A549 (cell line): ENCODE data around the gene ACVR1C. TPM values are rescaled to one million over a fixed set of nuclear protein-coding genes. Genes with fewer than 3 reads are reported as not detected.

Source experiments
- ATAC-seq, 2 experiments: fragments of 200-7000 bp in 1 of 2; fragments of >200 bp in 1 of 2; cut with Nextera tagmentation in 1 of 2; cut with Tn5 transposase in 1 of 2; 3 replicates each; pipeline versions ENCODE4 v1.8.0 to v1.9.1; 2018 to 2020; ENCODE audit warnings: mild to moderate bottlenecking in 1 of 2, moderate library complexity in 1 of 2
- CTCF ChIA-PET: fragments of 300-600 bp; sonication (Branson Sonifier 250); formaldehyde crosslinking; extraction: SDS; loops from one replicate; lab custom pipeline; 2021; ENCODE audit warnings: antibody characterized with exemption, inconsistent platforms; lab: Yijun Ruan, JAX
- POLR2A ChIA-PET: fragments of 350-600 bp; formaldehyde crosslinking; extraction: SDS; loops from one replicate; lab custom pipeline; 2021; ENCODE audit warnings: antibody characterized with exemption, inconsistent platforms; lab: Yijun Ruan, JAX
- DNase-seq, 2 experiments: peaks; one replicate each; pipeline versions ENCODE4 v3.0.0 to v3.0.0-alpha.2; 2011 to 2016; ENCODE audit warnings: low read depth in 1 of 2, low spot score in 1 of 2
- FAIRE-seq: peaks from 2 replicates; lab custom pipeline; 2011; peaks lifted over from hg19 to GRCh38; lab: Jason Lieb, UNC
- H3K27ac ChIP-seq, 2 experiments: fragments of >200 bp; sonication (Bioruptor Twin); formaldehyde crosslinking; 3 replicates each; pipeline ENCODE4 v1.5.1; 2016 to 2017
- H3K4me1 ChIP-seq: fragments of >200 bp; sonication (Bioruptor Twin); formaldehyde crosslinking; 3 replicates; pipeline ENCODE4 v1.6.1; 2016
- H3K4me2 ChIP-seq: fragments of >200 bp; sonication (Bioruptor Twin); formaldehyde crosslinking; 3 replicates; pipeline ENCODE4 v1.6.1; 2016
- H3K4me3 ChIP-seq: fragments of >200 bp; sonication (Bioruptor Twin); formaldehyde crosslinking; 3 replicates; pipeline ENCODE4 v1.5.1; 2016
- H3K9me3 ChIP-seq: fragments of >200 bp; sonication (Bioruptor Twin); formaldehyde crosslinking; 3 replicates; pipeline ENCODE4 v1.6.1; 2016
- BHLHE40 ChIP-seq: IDR thresholded peaks from 2 replicates; pipeline ENCODE4 v1.6.1; 2012; ENCODE audit warnings: low read depth, low read length, inconsistent platforms
- CHD4 ChIP-seq: fragments of 200-600 bp; sonication (generic); IDR thresholded peaks from 2 replicates; pipeline ENCODE4 v1.6.1; 2016; ENCODE audit warnings: antibody characterized with exemption, mild to moderate bottlenecking, borderline replicate concordance
- EHMT2 ChIP-seq: fragments of 200-600 bp; sonication (generic); IDR thresholded peaks from 2 replicates; pipeline ENCODE4 v1.6.1; 2016; ENCODE audit warnings: antibody characterized with exemption, low read depth, mild to moderate bottlenecking, moderate library complexity
- EP300 ChIP-seq, 2 experiments: fragments of >200 bp; sonication (Bioruptor Twin); formaldehyde crosslinking; IDR thresholded peaks; 2 replicates in 1 of 2; 3 replicates in 1 of 2; pipeline ENCODE4 v1.6.1; 2016 to 2017
- FOSL2 ChIP-seq, 2 experiments: fragments of 450-650 bp in 1 of 2; fragments of >200 bp in 1 of 2; sonication (Bioruptor Twin) in 1 of 2; formaldehyde crosslinking; IDR thresholded peaks; 2 replicates each; pipeline versions ENCODE4 v1.5.0 to v1.6.1; 2016 to 2020; ENCODE audit warnings: mild to moderate bottlenecking in 1 of 2, moderate library complexity in 1 of 2
- PHF8 ChIP-seq: fragments of 200-600 bp; sonication (generic); IDR thresholded peaks from 2 replicates; pipeline ENCODE4 v1.6.1; 2016; ENCODE audit warnings: low read depth, mild to moderate bottlenecking, antibody characterized with exemption, moderate library complexity, borderline replicate concordance
- POLR2A ChIP-seq: IDR thresholded peaks from 2 replicates; pipeline ENCODE4 v1.6.1; 2012; ENCODE audit warnings: mild to moderate bottlenecking, low read length
- RAD21 ChIP-seq, 2 experiments: fragments of >200 bp in 1 of 2; sonication (Bioruptor Twin) in 1 of 2; formaldehyde crosslinking in 1 of 2; IDR thresholded peaks in 1 of 2; conservative IDR thresholded peaks in 1 of 2; 2 replicates in 1 of 2; 3 replicates in 1 of 2; pipeline ENCODE4 v1.6.1; 2012 to 2018; ENCODE audit warnings: inconsistent platforms in 1 of 2
- RARB ChIP-seq: fragments of 250-450 bp; sonication (Bioruptor Pico); IDR thresholded peaks from 2 replicates; pipeline ENCODE4 v1.8.0; 2021; ENCODE audit warnings: mild to moderate bottlenecking, moderate library complexity
- RCOR1 ChIP-seq: fragments of 150-350 bp; IDR thresholded peaks from 2 replicates; pipeline ENCODE4 v1.6.1; 2014; ENCODE audit warnings: antibody characterized with exemption, low read length, low read depth
- RNF2 ChIP-seq: fragments of 200-600 bp; sonication (generic); IDR thresholded peaks from 2 replicates; pipeline ENCODE4 v1.6.1; 2016; ENCODE audit warnings: low read depth, mild to moderate bottlenecking, antibody characterized with exemption, moderate library complexity, borderline replicate concordance
- SMC3 ChIP-seq: fragments of >200 bp; sonication (Bioruptor Twin); formaldehyde crosslinking; IDR thresholded peaks from 3 replicates; pipeline ENCODE4 v1.6.1; 2018; ENCODE audit warnings: inconsistent platforms
- SREBF2 ChIP-seq: fragments of 450-650 bp; IDR thresholded peaks from 2 replicates; pipeline ENCODE4 v1.6.1; 2014; ENCODE audit warnings: mild to moderate bottlenecking, moderate library complexity
- ZC3H11A ChIP-seq: fragments of 450-650 bp; IDR thresholded peaks from 2 replicates; pipeline ENCODE4 v1.6.1; 2014; ENCODE audit warnings: antibody characterized with exemption, mild to moderate bottlenecking
- WGBS: methylation state at CpG from one replicate; pipeline ENCODE4 v1.1.6; 2017; ENCODE audit errors: missing lambda C conversion rate; 5-methylcytosine and 5-hydroxymethylcytosine counted together
- polyA minus RNA-seq: library from RNA; depleted of rRNA, polyadenylated mRNA; stranded (reverse); fragments of >200 nt; gene quantifications from 2 replicates; pipeline ENCODE4 v1.2.3, GENCODE V29; 2011; rRNA and poly(A)+ RNA removed
- polyA plus RNA-seq, 4 experiments: library from polyadenylated mRNA; depleted of rRNA in 3 of 4; stranded (reverse); fragments of >200 nt; fragmentation: RNase III in 1 of 4; extraction: RNeasy Plus Mini Kit Qiagen cat#74134 plus additional on column Dnase treatment in 1 of 4; gene quantifications; 2 replicates in 3 of 4; 3 replicates in 1 of 4; pipeline ENCODE4 v1.2.3, GENCODE V29; 2011 to 2017
- TF ChIP-seq, protein P1 (sequence below): fragments of >200 bp; sonication (Bioruptor Twin); formaldehyde crosslinking; IDR thresholded peaks from 3 replicates; pipeline ENCODE4 v1.5.1; 2016
- TF ChIP-seq, protein P2 (sequence below): fragments of 450-650 bp; IDR thresholded peaks from 2 replicates; pipeline ENCODE4 v1.6.1; 2014; ENCODE audit warnings: antibody characterized with exemption
- TF ChIP-seq, protein P3 (sequence below): IDR thresholded peaks from 2 replicates; pipeline ENCODE4 v1.6.1; 2012; ENCODE audit warnings: low read depth, borderline replicate concordance
- TF ChIP-seq, protein P4 (sequence below): IDR thresholded peaks from 2 replicates; pipeline ENCODE4 v1.6.1; 2012
- TF ChIP-seq, protein P5 (sequence below): fragments of >200 bp; sonication (Bioruptor Twin); formaldehyde crosslinking; IDR thresholded peaks from 2 replicates; pipeline ENCODE4 v1.6.1; 2016

The ACVR1C gene
- 0.06 and 0.07 TPM in 2 replicates for polyA plus RNA-seq (2011; rRNA removed)
- 0.01 TPM in 1 of 2 replicates, not detected in the other for polyA plus RNA-seq (2012; cell fraction: cytosol; rRNA removed)
- polyA plus RNA-seq (2012; cell fraction: nucleus; rRNA removed): not detected in 2 replicates
- 0.01 TPM in 1 of 3 replicates, not detected in the others for polyA plus RNA-seq (2017; fragmentation: RNase III; extraction: RNeasy Plus Mini Kit Qiagen cat#74134 plus additional on column Dnase treatment)
- polyA minus RNA-seq: 0.08 TPM in 1 of 2 replicates, not detected in the other

DNA sequence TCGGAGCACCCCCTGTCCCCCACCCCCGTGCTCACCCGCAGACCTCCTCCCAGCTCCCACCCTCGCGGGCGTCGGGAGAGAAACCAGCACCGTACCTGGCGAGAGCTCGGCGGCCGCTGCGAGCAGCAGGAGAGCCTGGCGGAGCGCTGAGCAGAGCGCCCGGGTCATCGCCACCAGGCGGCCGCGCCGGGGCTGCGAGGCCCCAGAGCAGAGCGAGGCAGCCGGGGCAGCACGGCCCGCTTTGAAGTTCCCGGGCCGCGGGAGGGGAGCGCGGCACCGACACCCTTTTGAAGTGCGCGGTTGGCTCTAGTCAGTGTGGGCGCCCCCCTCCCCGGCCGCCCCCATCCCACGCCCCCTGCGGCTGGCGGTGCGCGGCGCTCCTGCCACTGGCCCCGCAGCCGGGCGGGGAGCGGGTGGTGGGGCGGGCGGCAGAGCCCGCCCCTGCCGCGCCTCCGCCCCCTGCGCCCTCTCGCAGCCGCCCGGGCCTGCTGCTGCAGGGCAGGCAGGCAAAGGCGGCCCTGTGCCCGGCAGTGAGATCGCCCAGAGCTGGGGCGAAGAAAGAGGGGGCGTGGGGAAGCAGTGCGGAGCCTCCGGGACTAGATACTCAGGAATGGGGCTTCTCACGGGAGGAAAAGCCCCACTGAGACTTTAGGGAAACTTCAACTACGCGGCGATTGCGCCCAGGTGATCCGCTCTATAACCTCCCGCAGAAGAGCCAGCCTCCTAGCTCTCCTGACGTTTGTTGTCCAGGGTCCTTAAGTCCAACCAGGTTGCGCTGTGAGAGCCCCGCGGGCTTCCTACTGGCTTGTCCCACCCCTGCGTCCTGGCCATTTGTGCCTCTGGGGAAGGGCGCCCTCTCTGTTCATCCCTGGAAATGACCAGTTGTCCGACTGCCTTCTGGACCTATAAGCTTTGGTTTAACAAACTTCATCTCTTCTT is at the start of gene ACVR1C:
ACVR1C (minus strand) TSS at position 388 of the 939 bp plus-strand sequence; CDS start at position 168, 220 bp downstream.
- TF ChIP-seq FOSL2 (IDR thresholded peaks at IDR 0.05) (no peak), FOSL2 (CRISPR knock-in tag; IDR thresholded peaks at IDR 0.05) (no peak), SMC3 (peak; percentile 43), ZC3H11A (no peak), BHLHE40 (no peak), RCOR1 (no peak), RNF2 (no peak), POLR2A (no peak), RARB (CRISPR knock-in tag) (no peak), RAD21 (conservative IDR thresholded peaks at IDR 0.05 in 1 of 2, IDR thresholded peaks at IDR 0.05 in 1 of 2) (peak in 1 of 2 experiments; percentile 28; a peak in 1 of 5 replicates), CHD4 (no peak)
- TF ChIP-seq, protein P1, sequence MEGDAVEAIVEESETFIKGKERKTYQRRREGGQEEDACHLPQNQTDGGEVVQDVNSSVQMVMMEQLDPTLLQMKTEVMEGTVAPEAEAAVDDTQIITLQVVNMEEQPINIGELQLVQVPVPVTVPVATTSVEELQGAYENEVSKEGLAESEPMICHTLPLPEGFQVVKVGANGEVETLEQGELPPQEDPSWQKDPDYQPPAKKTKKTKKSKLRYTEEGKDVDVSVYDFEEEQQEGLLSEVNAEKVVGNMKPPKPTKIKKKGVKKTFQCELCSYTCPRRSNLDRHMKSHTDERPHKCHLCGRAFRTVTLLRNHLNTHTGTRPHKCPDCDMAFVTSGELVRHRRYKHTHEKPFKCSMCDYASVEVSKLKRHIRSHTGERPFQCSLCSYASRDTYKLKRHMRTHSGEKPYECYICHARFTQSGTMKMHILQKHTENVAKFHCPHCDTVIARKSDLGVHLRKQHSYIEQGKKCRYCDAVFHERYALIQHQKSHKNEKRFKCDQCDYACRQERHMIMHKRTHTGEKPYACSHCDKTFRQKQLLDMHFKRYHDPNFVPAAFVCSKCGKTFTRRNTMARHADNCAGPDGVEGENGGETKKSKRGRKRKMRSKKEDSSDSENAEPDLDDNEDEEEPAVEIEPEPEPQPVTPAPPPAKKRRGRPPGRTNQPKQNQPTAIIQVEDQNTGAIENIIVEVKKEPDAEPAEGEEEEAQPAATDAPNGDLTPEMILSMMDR: peak; percentile 53; the same call in 2 of the 3 replicates
- TF ChIP-seq, protein P2, sequence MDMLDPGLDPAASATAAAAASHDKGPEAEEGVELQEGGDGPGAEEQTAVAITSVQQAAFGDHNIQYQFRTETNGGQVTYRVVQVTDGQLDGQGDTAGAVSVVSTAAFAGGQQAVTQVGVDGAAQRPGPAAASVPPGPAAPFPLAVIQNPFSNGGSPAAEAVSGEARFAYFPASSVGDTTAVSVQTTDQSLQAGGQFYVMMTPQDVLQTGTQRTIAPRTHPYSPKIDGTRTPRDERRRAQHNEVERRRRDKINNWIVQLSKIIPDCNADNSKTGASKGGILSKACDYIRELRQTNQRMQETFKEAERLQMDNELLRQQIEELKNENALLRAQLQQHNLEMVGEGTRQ: no peak
- TF ChIP-seq, protein P3, sequence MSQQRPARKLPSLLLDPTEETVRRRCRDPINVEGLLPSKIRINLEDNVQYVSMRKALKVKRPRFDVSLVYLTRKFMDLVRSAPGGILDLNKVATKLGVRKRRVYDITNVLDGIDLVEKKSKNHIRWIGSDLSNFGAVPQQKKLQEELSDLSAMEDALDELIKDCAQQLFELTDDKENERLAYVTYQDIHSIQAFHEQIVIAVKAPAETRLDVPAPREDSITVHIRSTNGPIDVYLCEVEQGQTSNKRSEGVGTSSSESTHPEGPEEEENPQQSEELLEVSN: peak; percentile 45; the same call in 1 of the 2 replicates
- TF ChIP-seq, protein P4, sequence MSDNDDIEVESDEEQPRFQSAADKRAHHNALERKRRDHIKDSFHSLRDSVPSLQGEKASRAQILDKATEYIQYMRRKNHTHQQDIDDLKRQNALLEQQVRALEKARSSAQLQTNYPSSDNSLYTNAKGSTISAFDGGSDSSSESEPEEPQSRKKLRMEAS: peak; percentile 17; the same call in 1 of the 2 replicates
- no peak for FAIRE-seq
- CTCF ChIA-PET: interaction anchor here (0.6 to 1.7 kb wide), 11 partner anchors 9 to 1154 kb away, joined by 3 to 7 read pairs (median 3); no protein-coding TSS in a partner anchor

DNA sequence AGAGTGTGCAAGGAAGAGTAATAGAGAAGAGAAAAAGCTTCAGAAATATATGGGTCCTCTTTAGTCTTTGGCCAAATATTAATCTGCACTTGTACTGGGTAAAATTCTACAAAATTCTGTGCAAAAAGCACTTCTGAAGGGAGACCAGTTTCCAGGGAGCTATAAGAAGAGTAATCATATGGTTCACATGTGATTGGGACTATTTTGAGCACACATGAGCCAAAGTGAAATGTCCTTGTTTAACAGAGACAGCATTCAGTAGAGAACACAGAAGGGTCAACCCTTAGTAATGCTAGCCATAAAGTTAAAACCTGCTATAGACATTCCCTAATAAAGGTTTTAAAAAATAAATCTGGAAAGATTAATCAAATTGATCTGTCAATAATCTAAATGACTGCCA is 49.3 kb upstream of the ACVR1C start:
- CTCF ChIA-PET: no interaction called here
- ATAC-seq (no peak), DNase-seq (no peak), FAIRE-seq (no peak)
- Histone ChIP-seq H3K9me3 (no peaks in the 10 kb centered on the region), H3K4me2 (no peak overlapping the region), H3K4me3 (no peak overlapping the region), H3K27ac (no peak overlapping the region), H3K4me1 (no peaks in the 10 kb centered on the region)
- POLR2A ChIA-PET: no interaction called here
- no peak for TF ChIP-seq SREBF2
- no peak for TF ChIP-seq EHMT2
- TF ChIP-seq, protein P5, sequence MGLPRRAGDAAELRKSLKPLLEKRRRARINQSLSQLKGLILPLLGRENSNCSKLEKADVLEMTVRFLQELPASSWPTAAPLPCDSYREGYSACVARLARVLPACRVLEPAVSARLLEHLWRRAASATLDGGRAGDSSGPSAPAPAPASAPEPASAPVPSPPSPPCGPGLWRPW: no peak
- TF ChIP-seq EP300 (IDR thresholded peaks at IDR 0.05): no peak
- TF ChIP-seq PHF8: no peak

More for the DNA sequence above, at the start of gene ACVR1C:
- peak; percentile 95 to 96 for ATAC-seq
- DNase-seq: peak; percentile 71 to 84
- Histone ChIP-seq H3K4me3 (peak within 1 kb of the TSS; percentile 79), H3K4me1 (peaks cover 9% of the 10 kb centered on the region; the same call in 1 of the 3 replicates), H3K9me3 (no peaks in the 10 kb centered on the region), H3K27ac (peak within 1 kb of the TSS; percentile 53 to 64; a peak in 5 of 6 replicates), H3K4me2 (peak within 1 kb of the TSS; percentile 100)
- POLR2A ChIA-PET: no interaction called here
- WGBS: 1% methylated on average over 41 of the region's 79 CpGs
